HK-2 (cell line): ENCODE measurements around the gene CREB3L1.
"Not testable (repeated sequence)": the region's sequence is repeated elsewhere in the genome, so short reads cannot be mapped to it uniquely, and the experiment has no call there.

Experiments
- DNase-seq: peaks from one replicate; pipeline ENCODE4 v3.0.0-alpha.2; 2018; ENCODE audit not compliant: unreplicated experiment

The CREB3L1 gene

GRCh38 chr11:46248289-46249102, 29.0 kb upstream of the CREB3L1 start:
- peak; percentile 68 for DNase-seq

GRCh38 chr11:46249103-46249937, 28.1 kb upstream of the CREB3L1 start:
- no peak for DNase-seq

- DNase-seq, result no peak
Observed at GRCh38 chr11:46249938-46250744, 27.3 kb upstream of the CREB3L1 start.

- no peak for DNase-seq
Observed at GRCh38 chr11:46250745-46251052, 26.8 kb upstream of the CREB3L1 start.

GRCh38 chr11:46251954-46252353, 25.5 kb upstream of the CREB3L1 start:
- DNase-seq, result no peak

- no peak for DNase-seq
Observed at GRCh38 chr11:46252373-46252914, 25.0 kb upstream of the CREB3L1 start.

GRCh38 chr11:46253258-46254132, 24.0 kb upstream of the CREB3L1 start:
- no peak for DNase-seq

- no peak for DNase-seq
Observed at GRCh38 chr11:46254133-46254491, 23.4 kb upstream of the CREB3L1 start.

GRCh38 chr11:46256540-46257001, 20.9 kb upstream of the CREB3L1 start:
- no peak for DNase-seq

- DNase-seq, result not testable (repeated sequence)
Observed at GRCh38 chr11:46259347-46259746, 18.1 kb upstream of the CREB3L1 start.

GRCh38 chr11:46259971-46260560, 17.4 kb upstream of the CREB3L1 start:
- no peak for DNase-seq

GRCh38 chr11:46263120-46263519, 14.3 kb upstream of the CREB3L1 start:
- no peak for DNase-seq

- no peak for DNase-seq
Observed at GRCh38 chr11:46264030-46264429, 13.4 kb upstream of the CREB3L1 start.

- no peak for DNase-seq
Observed at GRCh38 chr11:46264976-46265375, 12.5 kb upstream of the CREB3L1 start.

- DNase-seq, result no peak
Observed at GRCh38 chr11:46265764-46266163, 11.7 kb upstream of the CREB3L1 start.

- no peak for DNase-seq
Observed at GRCh38 chr11:46267930-46268329, 9.5 kb upstream of the CREB3L1 start.

- DNase-seq, result no peak
Observed at GRCh38 chr11:46270684-46271083, 6.8 kb upstream of the CREB3L1 start.

- no peak for DNase-seq
Observed at GRCh38 chr11:46271407-46271806, 6.1 kb upstream of the CREB3L1 start.

GRCh38 chr11:46271875-46272815, 5.3 kb upstream of the CREB3L1 start:
- DNase-seq, result no peak
